ENCODE measurements around the gene KIF16B. TPM values are rescaled to one million over a fixed set of nuclear protein-coding genes. Genes with fewer than 3 reads are reported as not detected.

KIF16B gene
- total RNA-seq, 1 experiment from 2014 or later, result 18.0 TPM

GRCh38 chr20:16483024-16483423, 90.2 kb downstream of the KIF16B start:
- DNase-seq (ENCODE audit: extremely low read depth, low read depth), result no peak

- DNase-seq (ENCODE audit: extremely low read depth, low read depth), result no peak
Observed at GRCh38 chr20:16481977-16482376, 91.3 kb downstream of the KIF16B start.

DNA sequence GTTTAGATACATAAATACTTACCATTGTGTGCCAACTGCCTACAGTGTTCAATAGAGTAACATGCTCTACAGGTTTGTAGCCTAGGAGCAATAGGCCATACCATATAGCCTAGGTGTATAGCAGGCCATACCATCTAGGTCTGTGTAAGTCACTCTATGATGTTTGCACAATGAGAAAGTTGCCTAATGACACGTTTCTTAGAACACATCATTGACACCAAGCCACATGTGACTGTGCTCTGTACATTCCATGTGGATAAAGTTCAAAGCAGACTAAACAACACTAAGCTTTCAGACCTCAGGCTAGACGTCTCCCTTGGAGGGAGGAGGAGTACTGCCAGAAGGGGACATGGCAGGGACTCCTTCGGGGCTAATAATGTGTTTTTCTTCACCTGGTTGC, 93.6 kb downstream of the KIF16B start:
- no peak for DNase-seq (ENCODE audit: extremely low read depth, low read depth)

GRCh38 chr20:16477632-16478031, 95.6 kb downstream of the KIF16B start:
- no peak for DNase-seq (ENCODE audit: extremely low read depth, low read depth)

GRCh38 chr20:16476032-16476431, 97.2 kb downstream of the KIF16B start:
- peak; percentile 45 for DNase-seq (ENCODE audit: extremely low read depth, low read depth)

- DNase-seq (ENCODE audit: extremely low read depth, low read depth), result no peak
Observed at GRCh38 chr20:16475225-16475624, 98.0 kb downstream of the KIF16B start.

- DNase-seq (ENCODE audit: extremely low read depth, low read depth), result no peak
Observed at GRCh38 chr20:16474363-16474762, 98.9 kb downstream of the KIF16B start.

- DNase-seq (ENCODE audit: extremely low read depth, low read depth), result no peak
Observed at GRCh38 chr20:16472045-16472872, 101.0 kb downstream of the KIF16B start.

DNA sequence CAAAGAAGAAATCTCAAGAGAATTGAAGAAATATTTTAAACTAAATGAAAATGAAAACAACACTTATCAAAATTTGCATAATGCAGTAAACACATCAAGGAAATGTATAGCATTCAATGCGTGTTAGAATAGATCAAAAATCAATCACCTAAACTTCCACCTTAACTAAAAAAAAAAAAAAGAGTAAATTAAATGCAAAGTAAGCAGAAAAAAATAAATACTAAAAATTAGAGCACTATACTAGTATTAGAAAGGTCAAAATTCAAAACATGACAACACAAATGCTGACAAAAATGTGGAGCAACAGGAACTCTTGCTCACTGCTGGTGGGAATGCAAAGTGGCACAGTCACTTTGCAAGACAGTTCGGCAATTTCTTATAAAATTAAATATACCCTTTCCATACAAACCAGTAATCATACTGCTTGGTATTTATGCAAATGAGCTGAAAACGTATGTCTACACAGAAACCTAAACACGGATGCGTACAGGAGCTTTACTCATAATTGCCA, 103.8 kb downstream of the KIF16B start:
- no peak for DNase-seq (ENCODE audit: extremely low read depth, low read depth)

DNA sequence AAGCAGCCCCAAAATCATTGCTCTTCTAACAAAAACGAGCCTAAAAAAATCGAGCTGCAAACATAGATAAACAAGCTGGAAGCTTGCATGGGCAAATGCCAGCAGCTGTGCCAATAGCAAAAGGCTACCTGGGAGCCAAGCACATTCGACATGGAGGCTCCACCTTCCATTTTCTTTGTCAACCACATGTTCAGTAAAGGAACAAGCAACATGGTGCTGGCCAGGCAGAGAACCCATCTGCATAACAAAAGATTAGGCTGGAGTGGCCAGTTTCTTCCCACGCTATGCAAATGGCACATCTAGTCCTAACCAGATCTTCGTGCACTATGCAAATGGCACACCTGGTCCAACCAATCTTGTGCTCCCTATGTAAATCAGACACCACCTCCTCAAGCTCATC, 110.5 kb downstream of the KIF16B start:
- DNase-seq (ENCODE audit: extremely low read depth, low read depth), result no peak

- no peak for DNase-seq (ENCODE audit: extremely low read depth, low read depth)
Observed at GRCh38 chr20:16459019-16459700, 114.1 kb downstream of the KIF16B start.

DNA sequence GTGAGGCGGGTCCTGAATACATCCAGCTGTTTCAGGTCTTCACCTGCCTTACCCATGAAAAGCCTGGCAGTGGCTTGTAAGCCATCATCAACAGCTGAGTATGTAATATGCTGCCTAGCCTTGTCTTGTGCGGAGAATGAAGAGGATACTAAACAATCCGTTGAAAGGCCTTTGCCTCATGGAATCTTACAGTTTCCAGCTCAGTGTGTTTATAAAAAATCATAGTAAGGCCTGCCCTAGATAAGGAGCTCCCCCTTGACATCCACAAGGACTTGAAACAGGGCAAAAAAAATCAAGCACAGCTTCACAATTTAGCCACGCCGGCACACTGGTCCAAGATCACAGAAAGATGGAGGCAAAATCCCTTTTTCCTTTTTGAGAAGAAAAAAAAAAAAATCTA, 115.7 kb downstream of the KIF16B start:
- DNase-seq (ENCODE audit: extremely low read depth, low read depth), result no peak

DNA sequence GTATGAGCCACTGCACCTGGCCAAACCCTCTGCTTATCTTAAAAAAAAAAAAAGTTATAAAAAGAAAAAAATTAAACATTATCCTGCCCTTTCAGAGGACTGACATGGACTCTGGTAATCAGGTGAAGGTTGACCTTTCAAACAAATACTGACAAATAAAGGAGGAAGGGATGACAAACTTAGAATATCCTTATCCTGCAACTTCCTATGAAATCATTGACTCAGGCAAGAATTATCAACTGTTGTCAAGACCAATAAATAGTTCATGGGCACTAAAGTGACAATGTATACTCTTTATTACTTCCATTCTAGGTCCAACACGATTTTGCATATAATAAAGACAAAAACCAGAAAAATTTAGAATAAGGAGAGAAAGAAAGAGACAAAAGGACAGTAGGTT, 117.9 kb downstream of the KIF16B start:
- DNase-seq (ENCODE audit: extremely low read depth, low read depth), result no peak

GRCh38 chr20:16451982-16452381, 121.3 kb downstream of the KIF16B start:
- DNase-seq (ENCODE audit: extremely low read depth, low read depth), result no peak

DNA sequence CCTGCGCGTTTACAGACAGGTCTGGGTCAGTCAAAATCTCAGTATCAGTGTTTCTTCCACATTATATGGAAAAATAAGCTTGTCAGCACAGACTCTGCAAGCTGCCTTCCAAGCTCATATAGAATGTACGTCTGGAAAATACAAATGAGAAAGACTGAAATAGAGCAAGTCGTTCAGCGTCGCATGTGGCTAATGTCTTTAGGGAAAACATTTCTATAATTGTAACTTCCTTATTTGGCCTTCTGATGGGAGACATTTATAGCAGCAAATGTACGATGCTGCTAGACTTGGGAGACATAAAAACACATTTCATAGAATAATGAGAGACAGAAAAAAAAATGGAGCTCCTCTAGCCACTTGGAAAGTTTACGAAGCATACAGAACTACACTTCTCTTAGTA, 122.2 kb downstream of the KIF16B start:
- no peak for DNase-seq (ENCODE audit: extremely low read depth, low read depth)

DNA sequence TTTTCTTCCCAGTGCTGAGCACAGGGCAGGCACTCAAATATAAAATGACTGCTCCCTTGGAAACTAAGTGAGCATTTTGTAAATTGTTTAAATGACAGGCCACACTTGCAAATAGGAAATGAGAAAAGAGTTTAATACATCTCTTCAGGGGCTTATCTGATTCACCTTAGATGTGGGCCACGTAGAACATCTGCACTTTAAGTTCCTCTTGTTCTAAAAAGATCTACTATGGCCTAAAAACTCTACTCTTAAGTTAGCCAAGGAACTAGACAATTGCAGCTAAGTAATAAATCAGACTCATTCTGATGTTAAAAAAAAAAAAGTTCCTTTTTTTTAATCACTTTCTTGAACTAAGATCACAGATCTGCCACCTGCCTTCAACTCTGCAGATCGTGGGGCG, 126.3 kb downstream of the KIF16B start:
- no peak for DNase-seq (ENCODE audit: extremely low read depth, low read depth)

DNA sequence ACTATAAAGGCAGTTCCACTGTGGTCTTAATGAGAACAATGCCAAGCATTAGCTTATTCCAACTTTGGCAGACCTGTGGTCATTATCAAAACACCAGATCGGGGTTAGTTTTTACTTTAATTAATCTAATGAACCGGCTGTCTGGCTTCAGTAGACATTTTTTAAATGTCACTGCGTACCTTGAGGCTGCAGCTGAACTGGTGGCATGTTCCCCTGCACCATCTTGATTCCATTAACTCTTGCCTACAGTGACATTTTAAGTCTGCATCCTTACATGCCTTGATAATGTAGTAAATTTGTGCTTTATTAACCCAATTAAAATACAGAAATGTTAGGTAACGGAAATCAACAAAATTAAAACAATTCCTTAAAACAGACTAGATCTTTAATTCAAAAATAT, 127.0 kb downstream of the KIF16B start:
- DNase-seq (ENCODE audit: extremely low read depth, low read depth), result no peak

GRCh38 chr20:16445482-16445881, 127.8 kb downstream of the KIF16B start:
- DNase-seq (ENCODE audit: extremely low read depth, low read depth), result no peak

- no peak for DNase-seq (ENCODE audit: extremely low read depth, low read depth)
Observed at GRCh38 chr20:16444057-16444777, 129.0 kb downstream of the KIF16B start.

GRCh38 chr20:16441546-16442164, 131.6 kb downstream of the KIF16B start:
- no peak for DNase-seq (ENCODE audit: extremely low read depth, low read depth)

DNA sequence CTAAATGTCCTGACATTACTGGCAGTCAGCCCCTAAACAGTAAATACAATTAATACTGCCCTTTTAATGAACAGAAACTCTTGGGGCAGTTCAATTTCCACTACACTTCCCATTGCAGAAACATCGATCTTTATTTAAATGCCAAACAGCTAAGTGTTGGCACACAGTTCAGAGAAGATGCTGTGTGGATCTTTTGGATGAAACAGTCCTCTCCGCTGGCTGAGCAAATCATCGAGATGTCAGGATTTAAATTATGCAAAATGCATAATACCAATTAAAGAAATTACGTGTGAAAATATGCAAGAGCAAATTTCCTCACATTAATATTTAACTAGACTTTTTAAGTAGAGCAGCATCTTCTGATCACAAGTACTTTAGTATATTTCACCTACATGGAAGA, 132.6 kb downstream of the KIF16B start:
- no peak for DNase-seq (ENCODE audit: extremely low read depth, low read depth)

Data from NCI-H460 (cell line).